GM19438 (cell line): ENCODE measurements around the gene NDUFV3.
"Not testable (repeated sequence)": the region's sequence is repeated elsewhere in the genome, so short reads cannot be mapped to it uniquely, and the experiment has no call there.

Experiments used
- ATAC-seq: cut with Tn5 transposase; IDR thresholded peaks from one replicate; pipeline ENCODE4 v1.9.1; 2021; ENCODE audit warnings: low read depth; ENCODE audit not compliant: unreplicated experiment

NDUFV3 gene

DNA sequence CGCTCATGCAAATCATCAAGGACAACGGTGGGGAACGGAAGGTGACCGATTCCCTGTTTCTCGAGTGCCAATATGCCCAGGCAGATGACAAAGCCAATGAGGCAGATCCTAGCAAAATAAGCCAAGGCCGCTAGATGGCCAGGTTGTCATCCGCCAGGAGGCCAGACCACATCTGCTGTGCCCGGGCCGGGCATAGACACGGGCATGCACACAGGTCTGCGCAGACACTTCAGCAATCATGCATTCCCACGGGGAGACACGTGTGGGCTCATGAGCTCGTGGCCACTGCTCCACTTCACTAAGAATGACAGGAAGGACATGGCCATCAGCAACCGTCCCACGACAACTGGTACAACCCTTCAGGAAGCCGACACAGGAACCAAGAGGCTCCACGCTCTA, 37.2 kb upstream of the NDUFV3 start:
- no peak for ATAC-seq

DNA sequence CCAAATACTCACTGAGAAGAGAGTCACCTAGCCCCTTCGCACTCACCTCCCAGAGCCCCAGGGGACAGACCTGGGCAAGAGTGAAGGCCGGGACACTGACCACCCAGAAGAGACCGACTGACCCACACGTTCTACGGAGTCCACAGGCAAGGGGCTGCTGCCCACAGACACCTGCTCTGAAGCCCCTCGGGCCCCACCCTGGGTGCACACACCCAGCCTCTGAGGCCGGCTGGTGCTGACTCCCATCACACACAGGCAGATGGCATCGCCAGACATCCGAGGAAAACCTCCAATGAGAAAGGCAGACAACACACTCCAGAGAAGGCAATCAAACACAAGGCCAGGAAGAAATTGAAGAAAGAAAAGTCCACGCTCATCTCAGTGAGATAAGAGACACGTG, 35.9 kb upstream of the NDUFV3 start:
- no peak for ATAC-seq

DNA sequence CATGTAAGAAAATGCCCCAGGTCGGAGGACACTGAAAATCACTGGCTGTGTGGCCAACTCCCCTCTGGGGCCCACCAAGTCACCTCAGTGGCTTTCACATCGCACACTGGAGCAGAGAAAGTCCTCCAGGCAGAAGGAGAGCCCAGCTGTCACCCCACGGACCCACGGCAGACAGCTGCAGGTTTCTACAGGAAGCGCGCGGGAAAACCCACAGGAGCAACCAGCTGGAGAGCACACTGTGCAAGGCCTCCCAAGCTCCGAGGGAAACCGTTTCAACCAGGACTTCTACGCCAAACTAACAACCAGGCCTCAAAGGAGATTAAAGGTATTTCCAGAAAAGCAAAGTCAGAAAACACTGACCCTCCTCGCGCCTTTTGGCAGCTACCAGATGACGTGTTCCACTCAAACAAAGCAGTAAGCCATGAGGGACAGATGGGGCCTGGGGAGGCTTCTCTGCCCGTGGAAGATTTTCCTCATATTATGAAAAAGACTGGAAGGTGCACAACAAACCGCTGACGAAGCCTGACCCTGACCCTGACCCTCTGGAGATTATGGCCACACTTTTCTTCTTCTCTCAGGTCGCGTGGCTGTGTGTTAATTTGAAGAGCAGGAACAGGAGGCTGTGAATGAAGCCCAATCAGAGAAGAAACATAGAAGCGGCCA, 34.8 kb upstream of the NDUFV3 start:
- ATAC-seq: no peak

DNA sequence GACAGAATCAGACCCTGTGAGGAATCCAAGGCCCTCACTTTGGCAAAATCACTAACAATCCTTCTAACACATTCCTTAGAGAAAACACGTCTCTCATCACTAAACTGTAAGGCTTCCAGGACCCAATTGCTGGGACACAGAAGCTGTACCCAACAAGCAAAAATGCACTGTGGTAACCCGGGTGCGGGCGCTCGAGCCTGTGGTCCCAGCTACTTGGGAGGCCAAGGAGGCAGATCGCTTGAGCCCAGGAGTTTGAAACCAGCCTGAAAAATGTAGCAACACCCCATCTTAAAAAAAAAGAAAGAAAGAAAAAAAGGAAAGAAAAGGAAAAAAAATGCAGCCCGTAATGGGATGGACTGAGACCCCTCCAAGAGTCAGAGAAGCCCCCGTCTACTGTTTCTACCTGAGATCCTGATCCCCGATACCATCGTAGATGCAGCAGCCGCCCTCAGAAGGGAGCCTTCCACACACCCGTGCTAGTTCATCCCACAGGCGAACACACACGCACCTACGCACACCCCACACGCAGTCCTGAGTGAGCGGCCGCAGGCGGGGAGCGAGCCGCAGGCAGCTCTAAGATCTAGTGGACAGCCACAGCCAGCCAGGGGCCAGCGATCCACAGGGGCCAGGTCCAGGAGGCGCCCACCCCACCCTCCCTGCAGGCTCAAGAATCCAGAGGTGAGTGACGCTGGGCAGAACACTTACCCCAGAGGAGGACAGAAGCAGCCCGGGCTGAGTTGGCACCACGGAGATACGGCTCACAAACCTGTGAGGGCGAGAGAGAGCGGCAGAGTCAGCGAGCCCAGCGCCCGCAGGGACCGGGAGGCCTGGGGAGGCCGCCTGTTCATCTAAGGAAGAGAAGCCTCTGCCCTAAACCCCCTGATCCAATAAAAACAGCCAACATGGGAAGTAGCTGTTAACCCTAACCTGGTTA, 33.9 kb upstream of the NDUFV3 start:
- ATAC-seq: no peak

DNA sequence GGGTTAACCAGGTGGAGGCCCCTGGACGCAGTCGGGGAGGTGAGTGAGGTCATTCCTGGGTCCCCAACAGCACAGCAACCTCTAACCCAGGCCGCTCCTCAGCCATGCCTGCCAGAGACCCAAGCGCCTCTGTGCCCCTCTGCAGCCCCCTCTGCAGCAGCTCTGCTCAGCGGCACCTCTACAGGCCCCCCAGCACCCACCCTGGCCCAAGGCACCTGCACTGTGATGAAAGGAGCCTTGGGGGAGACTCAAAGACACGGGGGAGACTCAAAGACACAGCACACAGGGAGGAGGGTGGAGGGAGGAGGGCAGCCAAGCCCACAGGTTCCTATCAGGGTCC, 33.2 kb upstream of the NDUFV3 start:
- ATAC-seq: no peak

DNA sequence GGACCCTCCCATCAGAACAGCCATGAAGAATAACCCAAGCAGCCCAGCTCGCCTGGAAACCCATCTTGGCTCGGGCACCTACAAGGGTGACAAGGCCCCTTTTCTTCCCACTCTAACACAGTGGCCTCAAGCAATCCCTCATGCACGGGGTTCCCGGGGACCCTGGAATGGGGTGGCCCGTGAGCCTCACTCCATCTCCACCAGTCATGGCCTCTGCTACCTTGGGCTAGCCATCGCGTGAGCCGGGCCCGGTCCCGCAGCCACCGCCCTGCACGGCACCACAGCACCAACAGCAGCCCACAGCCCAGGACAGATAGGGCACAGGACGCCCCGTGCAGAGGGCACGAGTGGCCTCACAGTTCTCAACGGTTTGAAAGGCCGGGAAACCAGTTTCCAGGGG, 32.8 kb upstream of the NDUFV3 start:
- no peak for ATAC-seq

DNA sequence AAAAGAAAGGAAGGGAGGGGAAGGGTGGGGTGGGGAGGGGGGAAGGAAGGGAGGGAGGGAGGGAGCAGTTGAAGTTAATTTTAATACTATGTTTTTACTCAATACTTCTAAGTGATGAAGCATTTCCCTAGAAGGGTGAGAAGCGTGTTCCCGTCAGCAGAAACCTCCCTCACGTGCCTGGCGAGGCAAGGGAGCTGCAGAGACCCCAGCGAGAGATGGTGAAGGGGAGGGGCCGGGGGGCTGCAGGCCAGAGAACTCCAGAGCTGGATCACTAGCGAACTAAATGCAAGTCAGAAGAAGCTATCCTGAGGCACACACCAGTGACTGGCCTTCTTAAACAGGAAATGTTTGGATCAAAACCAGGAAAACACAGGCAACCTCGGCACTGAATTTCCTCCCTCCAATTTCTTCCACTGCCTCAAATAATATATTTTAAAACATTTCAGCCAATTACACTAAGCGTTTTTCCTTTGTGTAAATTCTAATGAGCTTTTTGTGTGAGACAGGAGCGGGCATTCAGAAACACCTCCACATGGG, 31.7 kb upstream of the NDUFV3 start:
- no peak for ATAC-seq

DNA sequence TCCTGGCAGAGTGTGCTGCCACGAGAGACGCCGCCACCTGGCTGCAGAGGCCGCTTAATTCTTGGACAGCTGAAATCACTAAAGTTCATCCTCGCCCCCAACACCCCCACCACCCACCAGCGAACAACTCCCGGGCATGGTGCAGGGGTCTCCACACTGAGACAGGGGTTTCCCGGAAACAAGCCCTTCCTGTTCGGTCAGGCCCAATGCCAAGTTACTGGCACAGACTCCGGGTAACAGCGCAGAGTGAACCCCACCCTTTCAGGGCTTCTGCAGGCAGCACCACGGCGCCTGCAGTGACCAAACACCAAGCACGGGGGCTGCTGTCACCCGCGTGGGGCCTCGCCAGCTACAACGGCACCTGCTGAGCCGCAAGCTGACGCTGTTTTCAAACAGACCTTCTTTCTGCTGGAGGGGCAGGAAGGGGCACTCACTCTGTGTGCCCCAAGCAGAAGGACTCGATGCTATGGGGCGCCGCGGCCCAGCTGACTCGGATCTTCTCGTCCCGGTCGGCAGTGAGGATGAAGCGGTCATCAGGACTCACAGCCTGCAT, 31.2 kb upstream of the NDUFV3 start:
- ATAC-seq: no peak

DNA sequence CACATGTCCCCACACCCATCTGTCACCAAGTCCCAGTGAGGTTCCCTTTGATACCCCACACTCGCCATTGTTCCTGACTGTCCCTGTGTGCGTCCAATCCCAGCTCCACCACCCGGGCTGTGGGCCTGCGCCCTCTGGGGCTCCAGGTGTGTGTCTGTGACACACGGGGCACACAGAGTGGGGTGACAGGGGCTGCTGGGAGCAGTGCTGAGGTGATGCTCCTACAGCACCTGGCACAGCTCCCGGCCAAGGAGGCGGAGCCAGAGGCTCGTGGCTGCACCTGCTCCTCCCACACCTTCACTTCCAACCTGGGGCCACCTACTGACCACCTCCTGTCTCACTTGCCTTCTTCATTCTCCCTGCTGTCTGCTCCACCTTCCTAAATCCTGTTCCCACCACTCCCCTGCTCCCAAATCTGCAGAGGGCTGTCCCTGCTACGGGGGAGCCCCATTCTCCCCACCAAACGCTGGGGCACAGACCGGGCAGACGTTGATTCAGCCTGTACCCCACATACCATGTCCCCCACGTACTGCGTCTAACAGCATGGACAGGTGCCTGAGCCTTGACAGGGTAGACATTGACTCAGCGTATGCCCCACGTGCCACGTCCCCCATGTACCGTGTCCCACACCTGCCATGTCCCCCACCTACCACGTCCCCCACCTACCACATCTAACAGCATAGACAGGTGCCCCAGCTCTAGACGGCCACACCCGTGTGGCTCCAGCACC, 30.2 kb upstream of the NDUFV3 start:
- no peak for ATAC-seq

DNA sequence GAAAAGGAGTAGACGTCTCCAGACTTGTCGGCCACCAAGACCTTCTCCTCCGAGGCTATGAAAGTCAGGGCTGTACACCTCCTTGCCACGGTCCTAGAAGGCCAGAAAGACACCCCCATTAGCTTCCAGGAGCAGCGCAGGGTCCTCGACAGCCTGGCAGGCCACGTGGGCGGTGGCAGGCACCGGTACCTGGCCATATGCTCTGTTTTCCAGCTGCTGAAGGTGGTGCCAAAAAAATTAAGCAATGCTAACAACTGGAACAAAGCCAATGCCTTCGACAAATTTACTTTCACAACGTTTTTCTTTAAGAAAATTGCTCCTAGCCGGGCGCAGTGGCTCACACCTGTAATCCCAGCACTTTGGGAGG, 29.6 kb upstream of the NDUFV3 start:
- no peak for ATAC-seq

DNA sequence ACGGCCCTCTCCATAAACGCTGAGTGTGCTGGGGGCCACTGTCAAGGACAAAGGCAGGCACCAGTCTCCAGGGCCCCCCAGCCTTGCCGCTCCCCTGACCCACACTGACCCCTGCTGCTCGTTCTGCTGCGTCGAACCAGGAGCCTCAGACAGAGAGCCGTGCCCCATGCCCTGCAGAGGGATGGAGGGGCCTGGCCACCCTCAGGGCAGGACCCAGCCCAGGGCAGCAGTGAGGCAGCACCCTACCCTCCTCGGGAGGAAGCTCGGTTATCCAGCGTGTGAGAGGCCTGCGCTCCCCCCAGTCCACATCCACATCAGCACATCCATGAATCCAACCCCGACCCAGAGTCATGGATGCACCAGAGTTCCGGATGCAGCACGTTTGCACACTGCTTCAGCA, 28.8 kb upstream of the NDUFV3 start:
- no peak for ATAC-seq

DNA sequence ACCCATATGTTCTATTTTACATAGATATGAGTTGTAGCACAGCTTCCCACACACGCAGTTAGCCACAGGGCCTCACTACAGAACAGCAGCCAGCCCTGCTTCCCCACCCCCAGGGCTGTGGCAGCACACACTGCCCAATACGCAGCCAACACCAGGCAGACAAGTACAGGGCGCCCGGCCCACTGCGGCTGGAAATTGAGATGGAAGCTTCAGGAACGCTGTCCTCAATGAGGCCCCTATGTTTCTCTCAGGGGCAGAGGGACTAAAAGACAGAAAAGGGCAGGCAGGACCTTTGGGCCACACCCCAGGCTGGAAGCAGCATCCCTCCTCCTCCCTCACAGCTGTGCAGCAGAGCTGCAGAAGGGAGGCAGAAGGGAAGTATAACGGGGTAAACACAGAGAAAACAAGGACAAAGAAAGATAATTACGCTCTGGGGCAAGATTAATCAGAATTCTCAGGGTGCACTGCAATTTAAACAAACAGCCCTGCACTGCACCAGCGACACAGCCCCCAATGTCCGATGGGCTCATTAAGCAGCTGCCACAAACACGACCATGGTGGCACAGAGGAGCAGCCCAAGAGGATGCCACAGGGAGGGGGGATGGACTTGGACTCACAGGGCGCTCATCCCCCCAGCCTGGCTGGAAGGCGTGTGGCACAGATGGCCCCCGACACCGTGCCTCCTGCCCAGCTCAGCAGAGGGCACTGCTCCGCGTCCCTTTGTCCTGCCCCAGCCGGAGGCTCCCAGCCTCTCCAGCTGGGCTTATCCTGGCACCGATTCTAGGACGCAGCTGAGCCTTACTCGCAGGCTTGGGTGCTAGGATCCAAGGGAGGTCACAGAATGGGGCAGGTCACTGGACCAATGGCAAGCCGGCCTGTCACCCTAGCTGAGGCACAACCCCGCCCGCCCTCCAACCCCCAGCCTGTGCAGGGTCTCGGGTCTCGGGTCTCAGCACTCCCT, 28.0 kb upstream of the NDUFV3 start:
- no peak for ATAC-seq

DNA sequence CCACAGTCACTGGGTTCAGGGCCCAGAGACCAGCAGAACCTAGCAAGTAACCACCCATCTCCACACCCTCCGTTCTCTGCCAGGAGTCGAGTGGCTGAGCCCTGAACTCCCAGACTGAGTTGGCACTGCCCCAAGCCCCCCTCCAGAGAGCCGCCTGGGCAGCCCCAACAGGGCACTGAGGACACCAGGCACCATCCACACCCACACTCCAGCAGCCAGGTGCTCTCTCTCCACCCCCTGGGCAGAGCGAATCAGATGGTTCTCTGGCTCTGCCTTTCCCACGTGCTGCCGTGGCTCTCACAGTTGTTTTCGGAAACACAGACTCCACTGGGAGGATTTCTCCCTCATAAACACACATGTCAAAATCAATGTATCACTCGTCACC, 27.3 kb upstream of the NDUFV3 start:
- no peak for ATAC-seq

DNA sequence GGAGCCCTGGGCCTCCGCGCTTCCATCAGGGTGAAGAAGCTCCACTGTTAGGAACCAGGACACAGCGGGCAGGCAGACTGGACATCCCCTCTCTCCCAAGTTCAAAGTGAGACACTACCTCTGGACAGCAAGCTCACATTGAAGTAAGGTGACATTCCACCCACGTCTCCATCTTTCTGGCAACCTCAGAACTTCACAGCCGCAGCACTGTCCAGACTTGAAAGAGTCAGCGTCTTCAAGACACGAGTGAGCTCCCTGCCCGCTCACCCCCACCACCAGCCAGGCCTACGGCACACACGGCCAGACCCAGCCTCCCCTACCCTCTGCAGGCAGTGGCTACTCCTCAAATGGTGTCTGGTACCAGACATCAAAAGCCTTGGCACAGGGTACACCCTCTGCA, 24.9 kb upstream of the NDUFV3 start:
- no peak for ATAC-seq

DNA sequence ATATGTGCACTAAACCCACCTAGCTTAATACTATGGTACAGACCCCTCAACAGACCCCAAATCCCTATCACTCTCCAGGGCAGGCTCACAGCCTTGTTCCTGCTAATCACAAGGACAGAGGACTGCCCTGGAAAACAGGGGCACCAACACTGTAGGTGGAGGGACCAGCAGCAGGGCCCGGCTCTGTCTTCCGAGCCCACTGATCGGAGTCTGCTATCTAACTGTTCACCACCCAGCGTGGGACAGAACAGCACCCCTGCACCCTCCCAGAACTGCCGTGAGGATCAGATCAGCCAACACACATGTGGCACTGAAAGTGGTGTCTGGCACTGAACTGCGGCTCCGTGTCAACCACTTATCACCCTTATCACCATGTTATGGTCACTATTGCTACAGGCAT, 20.0 kb upstream of the NDUFV3 start:
- ATAC-seq: no peak

DNA sequence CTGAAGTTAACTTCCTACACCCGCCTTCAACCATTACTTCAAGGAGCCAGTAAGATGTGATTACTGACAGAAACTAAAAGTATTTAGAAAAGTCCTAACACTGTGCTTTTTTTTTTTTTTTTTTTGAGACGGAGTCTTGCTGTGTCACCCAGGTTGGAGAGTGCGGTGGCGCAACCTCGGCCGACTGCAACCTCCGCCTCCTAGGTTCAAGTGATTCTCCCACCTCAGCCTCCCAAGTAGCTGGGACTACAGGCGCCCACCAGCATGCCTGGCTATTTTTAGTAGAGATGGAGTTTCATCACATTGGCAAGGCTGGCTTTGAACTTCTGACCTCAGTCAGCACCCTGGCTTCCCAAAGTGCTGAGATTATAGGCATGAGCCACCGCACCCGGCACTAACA, 17.3 kb upstream of the NDUFV3 start:
- not testable (repeated sequence) for ATAC-seq

DNA sequence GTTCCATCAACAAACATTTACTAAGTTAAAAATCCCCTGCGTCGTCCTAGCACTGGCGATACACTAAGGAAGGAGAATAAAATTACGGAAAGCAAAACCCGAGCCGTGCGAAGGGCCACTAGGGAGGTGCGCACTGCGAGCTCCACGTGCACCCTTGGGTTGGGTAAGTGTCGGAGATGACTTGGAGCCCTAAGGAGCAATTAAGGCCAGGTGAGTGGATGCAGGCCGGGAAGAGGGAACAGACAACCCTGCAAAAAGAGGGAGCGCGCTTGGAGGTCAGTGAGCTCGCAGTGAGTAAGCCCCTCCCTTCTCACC, 14.5 kb upstream of the NDUFV3 start:
- ATAC-seq: peak; percentile 42

DNA sequence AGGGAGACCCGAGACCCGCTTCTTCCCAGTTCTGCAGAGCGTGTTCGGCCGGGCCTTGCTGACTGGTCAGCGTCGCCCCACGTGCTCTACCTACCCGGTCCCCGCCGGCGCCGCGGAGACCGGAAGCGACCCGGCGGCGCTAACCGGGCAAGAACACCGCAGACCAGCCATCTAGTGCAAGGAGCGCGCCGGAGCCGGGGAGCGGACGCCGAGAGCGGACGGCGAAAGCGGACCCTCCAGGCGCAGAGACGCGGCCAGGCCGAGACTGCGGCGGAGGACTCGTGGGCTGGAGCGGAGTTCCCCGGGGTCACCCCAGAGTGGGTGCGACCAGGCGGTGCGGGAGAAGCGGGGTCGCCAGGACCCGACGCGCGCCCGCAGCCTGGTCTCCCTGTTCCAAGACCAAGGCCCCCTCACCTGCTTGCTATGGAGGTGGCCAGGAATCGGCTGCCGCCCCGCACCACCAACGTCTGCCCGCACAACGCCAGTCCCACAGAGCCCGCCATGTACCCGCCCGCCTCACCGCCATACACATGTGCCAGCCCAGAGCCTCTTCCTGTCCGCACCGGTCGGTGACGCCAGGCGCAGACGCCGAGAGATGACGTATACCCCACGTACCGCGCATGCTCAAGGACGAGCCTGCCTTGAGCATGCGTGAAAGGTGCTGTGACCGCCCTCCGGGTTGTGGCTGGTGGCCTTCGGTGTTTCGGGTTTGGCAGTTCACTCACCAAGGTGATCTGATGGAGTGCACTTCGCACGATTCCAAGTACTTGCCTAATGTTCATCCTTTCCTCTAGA, 13.9 kb upstream of the NDUFV3 start, which contains the start of gene WDR4:
WDR4 (minus strand) TSS at position 547 of the 795 bp plus-strand sequence; CDS start at position 503, 44 bp downstream.
- peak; percentile 77 for ATAC-seq

DNA sequence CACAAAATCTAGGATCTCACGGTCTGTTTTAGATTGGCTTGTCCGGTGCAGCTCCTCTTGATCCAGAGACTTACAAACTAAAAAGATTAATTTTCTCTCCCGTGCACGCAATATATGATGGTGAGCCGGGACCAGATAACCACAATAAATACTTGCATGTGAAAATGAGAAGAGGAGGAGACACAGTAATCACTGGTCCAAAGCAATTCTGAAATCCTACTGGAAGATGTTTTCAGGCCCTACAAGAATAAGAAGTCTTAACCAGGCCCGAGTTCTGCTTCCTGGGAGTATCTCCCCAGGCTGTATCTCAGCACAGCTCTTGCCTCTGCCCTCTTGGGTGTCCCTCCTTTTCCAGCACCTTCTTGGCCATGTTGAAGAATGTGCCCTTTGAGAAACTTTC, 12.8 kb upstream of the NDUFV3 start:
- ATAC-seq: no peak
